NCI-H510A (cell line): ENCODE measurements around the gene RBP3.
A peak's percentile ranks its signal among the peaks of the same experiment; 100 is the strongest.

Source experiments
- DNase-seq: peaks from one replicate; lab custom pipeline; 2025; lab: John Stamatoyannopoulos, UW

The RBP3 gene

DNA sequence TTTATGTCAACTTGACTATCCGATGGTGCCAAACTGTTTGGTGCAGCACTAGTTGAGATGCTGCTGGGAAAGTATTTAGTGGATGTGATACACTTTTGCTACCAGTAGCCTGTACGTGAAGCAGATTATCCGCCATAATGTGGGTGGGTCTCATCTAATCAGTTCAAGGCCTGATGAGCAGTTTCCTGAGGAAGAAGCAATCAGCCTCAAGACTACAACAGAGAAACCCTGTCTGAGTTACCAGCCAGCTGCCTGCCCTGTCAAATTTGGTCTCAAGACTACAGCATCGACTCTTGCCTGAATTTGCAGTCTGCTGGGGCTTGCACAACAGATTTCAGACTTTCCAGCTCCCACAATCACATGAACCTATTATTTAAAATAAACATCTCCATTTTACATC is 10.9 kb upstream of the RBP3 start:
- no peak for DNase-seq

DNA sequence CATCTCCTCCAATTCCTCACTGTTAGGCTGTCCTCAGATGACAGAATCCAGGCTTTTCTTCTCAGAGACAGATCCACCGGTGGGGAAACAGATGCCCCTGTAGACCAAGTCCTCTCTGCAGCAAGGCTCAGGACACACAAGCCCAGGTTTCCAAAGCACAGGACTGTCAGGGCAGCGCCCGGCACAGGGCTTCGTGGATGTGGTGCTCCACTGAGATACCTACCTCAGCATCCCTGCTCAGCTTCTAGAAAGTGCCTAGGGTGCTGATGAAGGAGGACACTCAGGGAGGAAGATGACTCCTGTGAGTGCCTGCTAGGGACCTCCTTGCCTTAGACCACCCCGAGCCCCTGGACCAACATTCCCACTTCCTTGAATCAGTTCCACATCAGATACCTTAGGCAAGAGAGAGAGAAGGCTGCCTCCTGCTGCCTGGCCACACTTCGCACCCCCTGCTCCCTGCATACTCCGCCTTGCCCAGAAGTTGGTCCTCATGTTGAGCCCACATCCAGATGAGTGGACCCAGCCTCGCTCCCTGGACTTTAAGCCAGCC is 8.9 kb upstream of the RBP3 start:
- no peak for DNase-seq

- DNase-seq, result no peak
Measured at GRCh38 chr10:47339759-47340607, 8.2 kb upstream of the RBP3 start.

- no peak for DNase-seq
Measured at GRCh38 chr10:47340608-47341170, 7.5 kb upstream of the RBP3 start.

- DNase-seq, result no peak
Measured at GRCh38 chr10:47344996-47345870, 2.9 kb upstream of the RBP3 start.

DNA sequence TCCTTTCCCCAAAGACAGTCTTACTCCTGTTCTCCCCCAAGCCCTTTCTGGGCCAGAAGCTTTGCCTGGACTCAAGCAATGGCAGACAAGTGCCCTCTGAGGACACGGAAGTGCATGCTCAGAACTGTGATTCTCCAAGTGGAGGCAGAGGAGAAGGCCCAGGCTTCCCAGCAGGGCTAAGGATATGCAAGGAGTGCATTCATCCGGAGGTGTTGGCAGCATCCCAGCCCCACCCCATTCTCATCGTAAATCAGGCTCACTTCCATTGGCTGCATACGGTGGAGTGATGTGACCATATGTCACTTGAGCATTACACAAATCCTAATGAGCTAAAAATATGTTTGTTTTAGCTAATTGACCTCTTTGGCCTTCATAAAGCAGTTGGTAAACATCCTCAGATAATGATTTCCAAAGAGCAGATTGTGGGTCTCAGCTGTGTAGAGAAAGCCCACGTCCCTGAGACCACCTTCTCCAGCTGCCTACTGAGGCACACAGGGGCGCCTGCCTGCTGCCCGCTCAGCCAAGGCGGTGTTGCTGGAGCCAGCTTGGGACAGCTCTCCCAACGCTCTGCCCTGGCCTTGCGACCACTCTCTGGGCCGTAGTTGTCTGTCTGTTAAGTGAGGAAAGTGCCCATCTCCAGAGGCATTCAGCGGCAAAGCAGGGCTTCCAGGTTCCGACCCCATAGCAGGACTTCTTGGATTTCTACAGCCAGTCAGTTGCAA is 1.4 kb upstream of the RBP3 start:
- peak; percentile 23 for DNase-seq

DNA sequence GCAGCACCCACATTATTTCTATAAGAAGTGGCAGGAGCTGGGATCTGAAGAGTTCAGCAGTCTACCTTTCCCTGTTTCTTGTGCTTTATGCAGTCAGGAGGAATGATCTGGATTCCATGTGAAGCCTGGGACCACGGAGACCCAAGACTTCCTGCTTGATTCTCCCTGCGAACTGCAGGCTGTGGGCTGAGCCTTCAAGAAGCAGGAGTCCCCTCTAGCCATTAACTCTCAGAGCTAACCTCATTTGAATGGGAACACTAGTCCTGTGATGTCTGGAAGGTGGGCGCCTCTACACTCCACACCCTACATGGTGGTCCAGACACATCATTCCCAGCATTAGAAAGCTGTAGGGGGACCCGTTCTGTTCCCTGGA is 874 bp upstream of the RBP3 start:
- no peak for DNase-seq

GRCh38 chr10:47348661-47349470 is 703 bp downstream of the RBP3 start:
- no peak for DNase-seq

DNA sequence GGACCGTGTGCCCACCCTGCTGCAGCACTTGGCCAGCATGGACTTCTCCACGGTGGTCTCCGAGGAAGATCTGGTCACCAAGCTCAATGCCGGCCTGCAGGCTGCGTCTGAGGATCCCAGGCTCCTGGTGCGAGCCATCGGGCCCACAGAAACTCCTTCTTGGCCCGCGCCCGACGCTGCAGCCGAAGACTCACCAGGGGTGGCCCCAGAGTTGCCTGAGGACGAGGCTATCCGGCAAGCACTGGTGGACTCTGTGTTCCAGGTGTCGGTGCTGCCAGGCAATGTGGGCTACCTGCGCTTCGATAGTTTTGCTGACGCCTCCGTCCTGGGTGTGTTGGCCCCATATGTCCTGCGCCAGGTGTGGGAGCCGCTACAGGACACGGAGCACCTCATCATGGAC is 1.4 kb downstream of the RBP3 start:
- no peak for DNase-seq

DNA sequence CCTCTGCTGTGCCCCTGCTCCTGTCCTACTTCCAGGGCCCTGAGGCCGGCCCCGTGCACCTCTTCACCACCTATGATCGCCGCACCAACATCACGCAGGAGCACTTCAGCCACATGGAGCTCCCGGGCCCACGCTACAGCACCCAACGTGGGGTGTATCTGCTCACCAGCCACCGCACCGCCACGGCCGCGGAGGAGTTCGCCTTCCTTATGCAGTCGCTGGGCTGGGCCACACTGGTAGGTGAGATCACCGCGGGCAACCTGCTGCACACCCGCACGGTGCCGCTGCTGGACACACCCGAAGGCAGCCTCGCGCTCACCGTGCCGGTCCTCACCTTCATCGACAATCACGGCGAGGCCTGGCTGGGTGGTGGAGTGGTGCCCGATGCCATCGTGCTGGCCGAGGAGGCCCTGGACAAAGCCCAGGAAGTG is 1.8 kb downstream of the RBP3 start:
- no peak for DNase-seq

- DNase-seq, result no peak
Measured at GRCh38 chr10:47350671-47351640, 2.8 kb downstream of the RBP3 start.

DNA sequence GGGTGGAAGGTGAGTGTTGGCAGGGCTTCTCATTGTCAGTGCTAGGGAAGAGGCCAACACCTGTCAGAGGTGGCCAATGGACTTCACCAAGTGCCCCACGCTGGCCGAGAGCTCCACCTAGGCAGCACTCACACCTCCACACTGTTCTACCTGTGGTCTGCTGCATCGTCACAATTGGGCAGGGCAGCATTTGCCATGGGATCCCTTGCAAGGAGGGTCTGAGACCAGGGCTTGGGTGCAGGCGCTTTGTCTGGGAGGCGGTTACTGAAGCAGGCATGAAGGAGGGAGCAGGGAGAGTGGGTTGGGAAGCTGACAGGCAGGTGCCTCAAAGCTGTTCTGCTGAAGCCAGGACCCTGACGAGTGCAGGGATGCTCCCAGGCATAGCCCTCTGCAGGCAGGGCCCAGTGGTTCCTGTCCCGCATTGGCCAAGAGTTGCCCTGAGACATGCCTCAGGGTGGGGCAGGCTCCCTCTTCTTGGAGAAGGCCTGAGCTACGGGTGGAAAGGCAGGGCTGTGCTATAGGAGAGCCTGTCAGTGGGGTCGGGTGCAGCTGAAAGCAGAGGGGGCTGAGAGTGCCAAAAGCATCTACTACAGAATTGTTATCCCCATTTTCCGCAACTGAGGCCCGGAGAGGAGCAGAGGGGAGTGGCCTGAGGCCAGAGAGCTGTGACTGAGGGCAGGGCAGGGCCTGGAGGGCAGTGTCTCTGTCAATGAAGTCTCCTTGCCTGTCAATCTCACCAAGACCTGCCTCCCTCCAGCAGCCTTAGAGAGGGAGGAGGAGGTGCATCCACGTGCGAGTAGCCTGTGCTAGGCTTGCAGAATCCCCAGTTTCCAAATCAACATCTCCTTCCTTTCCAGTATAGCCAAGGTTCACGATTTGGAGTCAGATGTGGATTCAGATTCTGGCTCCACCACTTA is 4.0 kb downstream of the RBP3 start:
- DNase-seq, result no peak

GRCh38 chr10:47353351-47353750 is 5.2 kb downstream of the RBP3 start:
- no peak for DNase-seq

GRCh38 chr10:47354165-47354564 is 6.0 kb downstream of the RBP3 start:
- DNase-seq, result no peak

- no peak for DNase-seq
Measured at GRCh38 chr10:47354900-47355299, 6.7 kb downstream of the RBP3 start.

DNA sequence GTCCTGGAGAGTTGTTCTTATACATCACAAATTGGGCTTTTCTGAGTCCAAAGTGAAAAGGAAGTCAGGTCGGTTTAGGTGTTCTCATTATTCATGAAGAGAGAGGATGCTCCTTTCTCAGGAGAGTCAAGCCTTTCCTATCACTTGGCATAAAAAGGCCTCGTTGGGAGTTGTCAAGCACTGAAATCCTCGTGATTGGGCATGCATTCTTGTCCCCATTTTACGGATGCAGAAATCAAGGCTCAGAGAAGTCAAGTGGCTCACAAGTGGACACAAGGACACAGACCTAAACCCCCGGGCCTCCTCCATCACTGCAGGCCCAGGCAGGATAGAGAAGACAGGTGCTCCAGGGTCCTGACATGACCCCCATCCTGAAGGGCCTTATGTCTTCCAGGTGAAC is 8.5 kb downstream of the RBP3 start:
- DNase-seq, result no peak

GRCh38 chr10:47357131-47357582 is 9.0 kb downstream of the RBP3 start:
- no peak for DNase-seq

DNA sequence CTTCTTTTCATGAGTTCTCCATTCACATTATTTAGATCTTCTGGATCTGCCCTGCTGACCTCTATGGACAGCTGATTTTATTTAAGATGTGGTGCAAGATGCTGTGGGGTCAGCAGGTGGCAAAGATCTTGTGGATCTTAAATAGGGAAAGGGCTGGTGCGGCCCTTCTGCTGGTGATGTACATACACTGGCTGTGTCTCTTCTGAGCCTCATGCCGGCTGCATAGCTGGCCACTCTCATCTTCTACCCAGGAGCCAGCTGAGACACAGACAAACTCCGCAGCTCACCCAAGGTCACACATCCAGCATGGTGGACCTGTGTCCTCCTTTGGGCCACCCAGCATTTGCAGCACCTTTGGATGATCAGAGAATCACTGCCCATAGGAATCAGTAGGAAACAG is 9.7 kb downstream of the RBP3 start:
- no peak for DNase-seq

DNA sequence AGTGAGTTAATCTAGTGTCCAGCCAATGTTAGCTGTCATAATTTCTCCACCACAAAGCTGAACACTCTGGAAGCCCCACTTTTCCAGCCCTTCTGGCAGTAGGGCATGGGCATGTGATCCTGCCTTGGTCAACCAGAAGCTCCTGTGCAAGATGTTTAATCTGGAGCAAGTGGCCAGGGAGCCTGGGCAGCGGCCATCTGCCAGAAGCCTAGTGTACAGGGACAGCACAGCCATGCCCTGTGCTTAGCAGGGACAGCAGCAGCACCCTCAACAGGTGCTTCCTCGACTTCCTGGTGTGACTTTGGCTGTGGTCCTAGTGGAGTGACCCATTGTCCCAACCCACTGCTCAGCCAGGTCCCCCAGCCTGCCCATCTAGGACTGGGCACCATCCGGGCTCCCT is 10.3 kb downstream of the RBP3 start:
- DNase-seq, result no peak
